HG03064 (cell line): ENCODE data around the gene PRTG.
"Not testable (repeated sequence)": the region's sequence is repeated elsewhere in the genome, so short reads cannot be mapped to it uniquely, and the experiment has no call there.

Source experiments
- ATAC-seq: cut with Tn5 transposase; IDR thresholded peaks from one replicate; pipeline ENCODE4 v1.9.1; 2021; ENCODE audit warnings: low read depth; ENCODE audit not compliant: unreplicated experiment

The PRTG gene

GRCh38 chr15:55750706-55751105 lies 7.8 kb upstream of the PRTG start:
- ATAC-seq = no peak

DNA sequence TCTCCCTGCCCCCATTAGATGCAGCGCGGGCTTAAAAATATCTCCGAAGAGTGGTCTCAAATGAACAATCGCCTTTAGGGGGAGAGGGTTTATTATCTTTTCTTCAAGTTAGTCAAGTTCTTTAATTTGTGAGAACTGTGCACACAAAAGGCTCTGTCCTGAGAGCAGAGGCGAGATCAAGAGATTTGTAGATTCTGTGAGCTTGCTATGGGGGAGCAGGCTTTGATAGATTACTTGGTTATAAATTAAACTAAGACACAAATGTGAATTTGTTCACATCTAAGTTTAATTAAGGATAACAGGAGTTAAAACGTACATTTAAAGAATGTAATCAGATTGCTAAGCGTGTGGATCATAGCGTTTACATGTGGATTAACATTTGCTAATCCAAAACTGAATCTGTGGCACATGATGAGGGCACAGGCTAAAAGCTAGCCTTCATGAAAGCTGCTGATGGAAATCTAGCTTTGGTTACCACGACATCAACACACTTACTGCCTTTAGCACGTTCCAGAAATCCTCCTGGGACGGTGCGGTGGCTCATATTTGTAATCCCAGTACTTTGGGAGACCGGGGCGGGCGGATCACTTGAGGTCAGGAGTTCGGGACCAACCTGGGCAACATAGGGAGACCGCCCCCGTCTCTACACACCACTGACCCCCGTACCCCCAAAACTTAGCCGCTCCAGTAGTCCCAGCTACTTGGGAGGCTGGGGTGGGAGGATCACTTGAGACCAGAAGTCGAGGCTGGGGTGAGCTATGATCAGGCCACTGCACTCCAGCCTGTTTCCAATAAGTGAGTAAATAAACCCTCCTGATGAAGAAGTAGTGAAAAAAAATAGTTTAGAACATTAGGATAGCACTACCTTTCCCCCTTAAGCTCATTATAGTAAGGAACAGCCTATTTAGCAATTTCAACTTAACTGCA lies 1.0 kb upstream of the PRTG start:
- no peak for ATAC-seq

- ATAC-seq = no peak
These were observed 440 bp downstream of the PRTG start for GRCh38 chr15:55742498-55742926.

DNA sequence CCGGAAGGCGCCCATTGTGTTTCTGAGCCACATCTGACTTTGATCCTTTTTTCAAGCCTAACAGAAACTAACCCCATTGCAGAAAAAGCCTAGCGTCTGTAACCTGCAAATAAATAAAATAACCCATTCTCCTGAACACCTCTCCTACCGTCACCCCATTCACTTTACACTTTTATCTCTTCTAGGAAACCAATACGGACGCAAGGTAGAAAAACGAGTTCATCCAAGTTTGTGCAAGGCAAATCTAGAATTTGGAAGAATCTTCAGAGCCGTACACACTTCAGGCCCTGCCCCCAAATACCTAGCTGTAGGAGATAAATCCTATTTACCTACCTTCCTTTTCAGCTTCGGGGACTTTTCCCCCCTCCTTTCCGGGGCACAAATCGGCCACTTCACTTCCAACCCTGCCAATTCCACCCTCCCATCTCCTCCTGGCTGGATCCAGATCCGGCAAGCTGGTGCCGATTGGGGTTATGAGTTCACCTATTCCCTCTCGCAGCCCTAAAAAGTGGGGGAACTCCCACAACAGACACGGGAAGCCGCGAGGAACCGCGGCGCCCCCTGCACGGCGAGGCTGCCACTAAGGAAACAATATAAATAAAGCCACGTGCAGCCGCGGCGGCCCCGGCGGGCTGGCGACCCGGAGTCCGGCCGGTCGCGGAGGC lies 987 bp downstream of the PRTG start:
- no peak for ATAC-seq

DNA sequence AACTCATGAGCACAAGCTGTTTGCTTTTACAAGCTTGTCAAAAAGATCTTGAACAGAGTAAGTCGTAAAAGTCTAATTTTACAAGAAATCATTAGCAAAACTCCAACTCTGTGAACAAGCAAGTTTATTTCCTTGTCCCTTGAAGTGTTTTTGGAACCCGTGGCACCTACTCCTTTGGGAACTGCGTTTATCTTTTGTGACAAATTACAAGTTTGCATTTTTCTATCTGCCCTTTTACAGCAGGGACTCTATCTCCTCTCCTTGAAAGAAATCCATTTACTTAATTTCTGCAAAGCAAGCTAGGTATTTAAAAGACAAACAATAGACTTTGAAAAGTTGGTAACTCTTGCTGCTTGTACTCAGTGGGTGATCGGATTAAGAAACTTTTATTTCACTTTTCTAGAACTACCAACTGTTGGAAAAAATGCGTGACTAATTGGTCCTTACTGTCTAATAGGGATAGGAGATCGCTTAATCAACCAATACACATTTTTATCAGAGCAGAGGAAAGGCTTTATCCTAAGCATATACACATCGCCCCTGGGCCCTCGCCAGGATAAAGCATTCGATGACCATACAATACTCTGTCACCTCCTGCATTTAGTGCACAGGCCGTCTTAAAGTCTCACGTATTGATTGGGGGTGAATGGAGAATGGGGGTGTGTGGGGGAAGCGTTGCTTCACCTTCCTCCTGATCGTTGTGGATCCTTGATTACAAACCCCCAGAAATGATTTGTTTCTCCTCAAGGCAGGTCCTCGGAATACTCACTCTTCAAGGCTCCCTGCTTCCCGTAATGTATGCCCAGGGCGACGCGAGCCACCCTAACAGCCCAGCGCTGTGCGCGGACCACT lies 1.7 kb downstream of the PRTG start:
- no peak for ATAC-seq

DNA sequence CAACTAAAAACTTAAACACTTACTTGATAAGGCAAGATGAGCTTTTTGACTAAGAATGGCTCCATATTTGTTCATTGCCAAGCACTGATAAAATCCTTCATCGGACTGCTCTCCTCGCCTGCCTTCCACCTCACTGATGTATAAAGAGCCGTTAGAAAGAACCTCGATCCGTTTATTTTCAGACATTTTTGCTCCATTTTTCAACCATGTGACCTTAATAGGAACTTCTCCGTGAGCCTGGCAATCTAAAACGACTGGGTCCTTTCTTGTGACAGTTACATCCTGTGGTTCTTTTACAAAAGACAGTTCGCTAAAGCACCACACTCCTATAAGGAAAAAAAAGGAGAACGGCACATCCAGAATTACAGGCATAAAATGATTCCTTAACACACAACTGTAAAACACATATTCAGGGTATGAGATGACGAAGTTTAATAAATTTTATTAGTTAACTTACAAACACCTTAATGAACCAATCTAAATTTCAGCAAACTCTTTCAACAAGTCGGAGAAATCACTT lies 2.5 kb downstream of the PRTG start:
- ATAC-seq = no peak

- no peak for ATAC-seq
These were observed 3.3 kb downstream of the PRTG start for GRCh38 chr15:55739641-55740040.

DNA sequence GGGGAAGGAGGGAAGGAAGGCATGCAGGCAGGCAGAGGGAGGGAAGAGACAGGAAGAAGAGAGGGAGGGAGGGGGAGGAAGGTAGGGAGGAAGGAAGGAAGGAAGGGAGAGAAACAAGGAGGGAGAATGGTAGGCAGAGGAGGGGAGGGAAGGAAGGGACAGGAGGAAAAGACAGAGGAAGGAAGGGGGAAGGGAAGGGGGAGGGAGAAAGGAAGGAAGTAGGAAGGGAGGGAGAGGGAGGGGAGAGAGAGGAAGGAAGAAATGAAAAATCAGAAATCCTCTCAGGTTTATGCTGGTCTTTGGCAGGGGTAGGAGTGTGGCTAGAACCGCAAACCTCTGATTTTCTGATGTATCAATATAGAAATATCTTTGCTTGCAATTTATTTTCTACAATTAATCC lies 4.2 kb downstream of the PRTG start:
- ATAC-seq = no peak

DNA sequence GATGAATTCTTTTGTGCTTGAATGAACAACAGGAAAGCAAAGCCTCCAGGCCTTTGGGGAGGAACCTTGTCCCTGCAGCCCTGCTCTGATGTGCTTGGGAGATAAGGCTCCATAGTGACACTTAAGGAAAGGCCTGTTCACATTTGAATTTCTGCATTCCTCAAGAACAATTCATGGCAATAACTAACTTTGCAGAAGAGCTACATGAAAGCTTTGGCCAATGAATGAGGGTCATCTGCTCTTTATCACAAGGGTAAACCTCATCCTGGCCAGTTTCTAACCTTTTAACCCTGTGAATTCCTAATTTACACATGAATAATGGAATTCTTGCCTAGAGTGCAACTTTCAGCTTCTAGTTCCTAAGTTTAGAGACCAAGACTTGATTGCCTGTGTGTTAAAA lies 5.6 kb downstream of the PRTG start:
- no peak for ATAC-seq

GRCh38 chr15:55736756-55737155 lies 6.2 kb downstream of the PRTG start:
- no peak for ATAC-seq

- ATAC-seq = no peak
These were observed 8.3 kb downstream of the PRTG start for GRCh38 chr15:55734641-55735040.

- ATAC-seq = not testable (repeated sequence)
These were observed 9.5 kb downstream of the PRTG start for GRCh38 chr15:55733461-55733860.

DNA sequence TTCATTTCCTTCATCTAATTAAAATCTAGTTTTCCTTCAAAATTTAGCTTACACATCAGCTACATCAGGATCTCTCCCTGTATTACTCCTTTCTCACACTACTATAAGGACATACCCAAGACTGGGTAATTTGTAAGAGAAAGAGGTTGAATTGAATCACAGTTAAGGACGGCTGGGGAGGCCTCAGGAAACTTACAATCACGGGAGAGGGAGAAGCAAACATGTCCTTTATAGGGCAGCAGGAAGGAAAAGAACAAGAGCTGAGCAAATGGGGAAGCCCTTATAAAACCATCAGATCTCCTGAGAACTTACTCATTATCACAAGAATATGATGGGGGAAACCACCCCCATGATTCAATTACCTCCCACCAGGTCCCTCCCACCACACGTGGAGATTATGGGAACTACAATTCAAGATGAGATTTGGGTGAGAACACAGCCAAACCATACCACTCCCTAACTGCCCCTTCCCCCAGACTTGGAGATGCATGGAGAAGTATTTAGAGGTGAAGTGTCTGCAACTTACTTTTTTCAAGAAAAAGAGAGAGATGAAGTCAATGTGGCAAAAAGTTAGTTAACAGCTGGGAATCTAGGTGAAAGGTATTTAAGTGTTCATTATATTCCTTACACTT lies 21.3 kb downstream of the PRTG start:
- ATAC-seq = no peak

GRCh38 chr15:55715355-55716076 lies 27.4 kb downstream of the PRTG start:
- no peak for ATAC-seq

- no peak for ATAC-seq
These were observed 28.9 kb downstream of the PRTG start for GRCh38 chr15:55714064-55714463.

DNA sequence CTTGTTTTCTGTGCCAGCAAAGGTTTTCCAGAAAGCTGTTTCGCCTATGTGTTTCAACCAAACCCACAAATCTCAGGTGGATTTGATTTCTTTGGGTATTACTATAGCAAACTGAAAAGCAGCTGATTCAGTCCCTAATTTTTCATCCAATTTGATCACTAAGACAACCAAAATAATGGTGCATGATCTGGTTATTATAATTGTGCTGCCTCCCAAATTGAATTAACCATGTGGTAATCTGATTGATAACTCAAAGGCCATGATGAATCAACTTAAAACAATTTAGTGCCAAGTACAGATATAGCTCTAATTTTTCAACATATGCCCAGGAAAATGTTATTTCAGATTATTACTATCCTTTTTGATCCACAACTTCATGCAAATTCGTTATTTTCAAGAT lies 30.6 kb downstream of the PRTG start:
- no peak for ATAC-seq

GRCh38 chr15:55710286-55710685 lies 32.7 kb downstream of the PRTG start:
- no peak for ATAC-seq

GRCh38 chr15:55709458-55709857 lies 33.5 kb downstream of the PRTG start:
- ATAC-seq = no peak

DNA sequence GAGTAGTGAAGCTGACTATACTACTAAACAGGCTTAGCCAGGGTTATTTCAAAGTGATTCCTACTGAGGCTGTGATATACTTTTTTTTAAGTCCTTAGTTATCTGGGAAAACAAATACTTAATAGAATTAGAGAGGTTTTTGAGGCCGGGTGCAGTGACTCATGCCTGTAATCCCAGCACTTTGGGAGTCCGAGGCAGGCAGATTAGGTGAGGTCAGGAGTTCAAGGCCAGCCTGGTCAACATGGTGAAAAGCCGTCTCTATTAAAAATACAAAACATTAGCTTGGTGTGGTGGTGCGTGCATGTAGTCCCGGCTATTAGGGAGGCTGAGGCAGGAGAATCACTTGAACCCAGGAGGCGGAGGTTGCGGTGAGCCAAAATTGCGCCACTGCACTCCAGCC lies 34.2 kb downstream of the PRTG start:
- ATAC-seq = no peak

DNA sequence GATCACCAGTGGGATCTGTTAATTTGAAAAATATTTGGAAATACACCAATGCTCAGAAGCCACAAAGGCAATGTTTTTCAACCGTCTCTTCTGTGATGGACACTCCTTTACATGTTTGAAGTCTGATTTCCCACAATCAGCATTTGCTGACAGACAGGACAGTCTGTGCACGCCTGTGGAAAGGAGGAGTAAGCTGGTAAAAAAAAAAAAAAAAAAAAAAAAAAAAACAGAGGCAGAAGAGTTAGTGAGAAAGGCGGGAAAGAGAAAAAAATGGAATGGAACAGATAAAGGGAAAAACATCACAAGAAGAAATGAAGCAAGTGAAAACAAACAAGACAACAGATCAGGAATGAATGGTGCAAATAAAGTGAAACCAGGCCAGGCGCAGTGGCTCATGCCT lies 35.0 kb downstream of the PRTG start:
- no peak for ATAC-seq
